ENCODE data around the gene SMLR1. TPM values are rescaled to one million over a fixed set of nuclear protein-coding genes. Genes with fewer than 3 reads are reported as not detected.
A peak's percentile ranks its signal among the peaks of the same experiment; 100 is the strongest.

Gene SMLR1
- total and polyA plus RNA-seq, 2 donors, result 0.02 TPM; not detected in 1

DNA sequence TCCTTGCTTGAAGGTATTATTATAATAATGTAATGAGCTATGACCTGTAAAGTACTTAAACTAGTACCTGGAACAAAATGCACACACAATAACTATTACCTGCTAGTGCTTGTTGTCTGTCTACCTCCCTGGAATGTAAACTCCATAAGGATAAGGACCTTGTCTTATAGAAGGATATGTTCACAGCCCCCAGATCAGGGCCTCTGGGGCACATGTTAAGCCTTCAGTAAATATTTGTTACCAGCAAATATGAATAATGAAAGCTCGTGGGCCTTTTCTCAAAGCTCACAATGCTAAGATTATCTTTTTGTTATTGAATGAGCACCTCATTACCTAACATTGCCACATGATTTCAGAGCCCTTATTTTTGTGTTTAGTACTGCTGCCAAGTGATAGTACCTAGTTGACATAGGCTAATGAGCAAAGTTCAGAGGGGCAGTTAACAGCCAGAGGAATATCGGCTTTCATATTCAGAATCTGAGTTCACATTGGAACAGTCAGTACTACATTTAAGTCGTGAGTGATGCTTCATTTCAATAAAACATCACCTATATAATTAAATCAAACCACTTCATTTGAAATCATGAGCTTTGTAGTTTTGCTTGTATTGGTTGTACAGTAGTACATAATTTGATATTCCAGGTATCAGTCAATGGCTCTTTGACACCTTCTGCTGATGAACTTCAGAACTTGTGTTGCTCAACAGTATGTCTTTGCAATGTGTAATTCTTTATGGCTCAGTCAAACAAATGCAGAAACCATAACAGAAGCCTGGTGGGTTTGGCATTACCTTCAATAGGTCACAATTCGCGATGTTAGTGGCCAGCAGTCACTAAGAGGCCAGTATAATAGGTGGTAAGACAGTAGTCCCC is 11.8 kb upstream of the SMLR1 start:
- DNase-seq (ENCODE audit: low read depth in 6 of 9, low spot score in 9 of 9), result no peak
- Histone ChIP-seq H3K36me3 (ENCODE audit: control insufficient read depth in 2 of 2, insufficient read depth in 2 of 2, low read length in 1 of 2) (no peaks in the 10 kb centered on the region), H3K9me3 (ENCODE audit: control insufficient read depth in 2 of 2, insufficient read depth in 1 of 2, low read length in 1 of 2) (no peaks in the 10 kb centered on the region), H3K27me3 (ENCODE audit: control insufficient read depth in 2 of 2, insufficient read depth in 1 of 2, low read length in 1 of 2) (no peaks in the 10 kb centered on the region), H3K4me3 (ENCODE audit: low read length in 2 of 2) (no peak overlapping the region), H3K27ac (ENCODE audit: low read depth in 1 of 2, low read length in 1 of 2) (no peak overlapping the region), H3K4me1 (ENCODE audit: control insufficient read depth in 2 of 2, insufficient read depth in 2 of 2, low read length in 2 of 2) (no peaks in the 10 kb centered on the region)
- WGBS, result 86% methylated on average over 5 of the region's 5 CpGs

DNA sequence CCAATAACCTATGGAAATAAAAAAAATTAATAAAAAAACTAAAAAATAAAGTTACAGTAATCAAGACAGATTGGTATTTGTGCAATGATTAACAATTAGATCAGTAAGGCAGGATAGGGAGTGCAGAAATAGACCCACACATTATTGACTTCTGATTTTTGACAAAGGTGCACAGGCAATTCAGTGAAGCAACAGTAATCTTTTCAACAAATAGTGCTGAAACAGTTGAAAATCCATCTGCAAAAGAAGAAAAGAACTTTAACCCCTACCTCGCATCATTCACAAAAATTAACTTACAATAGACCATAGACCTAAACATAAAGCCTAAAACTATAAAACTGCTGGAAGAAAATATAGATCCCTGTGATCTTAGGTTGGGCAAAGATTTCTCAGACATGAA is 4.5 kb upstream of the SMLR1 start:
- Histone ChIP-seq H3K4me3 (ENCODE audit: low read length in 2 of 2) (no peak overlapping the region), H3K27me3 (ENCODE audit: control insufficient read depth in 2 of 2, insufficient read depth in 1 of 2, low read length in 1 of 2) (no peaks in the 10 kb centered on the region), H3K4me1 (ENCODE audit: control insufficient read depth in 2 of 2, insufficient read depth in 2 of 2, low read length in 2 of 2) (peaks cover 0 to 3% of the 10 kb centered on the region in 2 donors), H3K27ac (ENCODE audit: low read depth in 1 of 2, low read length in 1 of 2) (no peak overlapping the region), H3K9me3 (ENCODE audit: control insufficient read depth in 2 of 2, insufficient read depth in 1 of 2, low read length in 1 of 2) (no peaks in the 10 kb centered on the region), H3K36me3 (ENCODE audit: control insufficient read depth in 2 of 2, insufficient read depth in 2 of 2, low read length in 1 of 2) (no peaks in the 10 kb centered on the region)
- no peak for DNase-seq (ENCODE audit: low read depth in 6 of 9, low spot score in 9 of 9)
- WGBS, result 99% methylated on average over 1 of the region's 1 CpG

DNA sequence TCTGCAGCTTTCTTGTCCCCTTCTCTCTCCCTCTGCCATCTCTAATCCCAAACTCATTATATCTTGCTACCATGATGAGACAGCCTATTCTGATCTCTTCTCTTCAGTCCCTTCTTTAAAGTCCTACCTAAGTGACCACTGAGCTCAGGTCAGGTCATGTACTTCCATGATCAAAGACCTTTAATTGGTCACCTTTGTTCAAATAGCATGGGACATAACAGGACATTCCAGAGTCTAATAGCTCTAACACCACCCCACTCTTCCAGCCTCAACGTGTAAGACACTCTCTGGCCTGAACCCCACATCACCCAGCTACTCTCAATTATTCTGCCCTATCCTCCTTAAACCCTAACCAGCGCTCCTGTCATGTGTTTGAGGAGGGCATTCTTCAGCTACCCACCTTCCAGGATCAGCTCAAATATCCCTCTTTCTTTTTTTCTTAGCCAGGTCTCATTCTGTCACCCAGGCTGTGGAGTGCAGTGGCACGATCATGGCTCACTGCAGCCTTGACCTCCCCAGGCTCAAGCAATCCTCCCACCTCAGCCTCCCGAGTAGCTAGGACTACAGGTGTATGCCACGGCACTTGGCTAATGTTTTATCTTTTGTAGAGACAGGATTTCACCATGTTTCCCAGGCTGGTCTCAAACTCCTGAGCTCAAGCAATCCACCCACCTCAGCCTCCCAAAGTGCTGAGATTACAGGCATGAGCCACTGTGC is 2.1 kb upstream of the SMLR1 start:
- WGBS, result 87% methylated on average over 5 of the region's 5 CpGs
- peaks cover 0 to 3% of the 10 kb centered on the region in 2 donors for H3K4me1 ChIP-seq (ENCODE audit: control insufficient read depth in 2 of 2, insufficient read depth in 2 of 2, low read length in 2 of 2)
- DNase-seq (ENCODE audit: low read depth in 6 of 9, low spot score in 9 of 9), result no peak
- no peak overlapping the region for H3K27ac ChIP-seq (ENCODE audit: low read depth in 1 of 2, low read length in 1 of 2)
- H3K36me3 ChIP-seq (ENCODE audit: control insufficient read depth in 2 of 2, insufficient read depth in 2 of 2, low read length in 1 of 2), result no peaks in the 10 kb centered on the region
- H3K4me3 ChIP-seq (ENCODE audit: low read length in 2 of 2), result no peak overlapping the region
- peaks cover 0 to 2% of the 10 kb centered on the region in 2 donors for H3K9me3 ChIP-seq (ENCODE audit: control insufficient read depth in 2 of 2, insufficient read depth in 1 of 2, low read length in 1 of 2)
- no peaks in the 10 kb centered on the region for H3K27me3 ChIP-seq (ENCODE audit: control insufficient read depth in 2 of 2, insufficient read depth in 1 of 2, low read length in 1 of 2)

DNA sequence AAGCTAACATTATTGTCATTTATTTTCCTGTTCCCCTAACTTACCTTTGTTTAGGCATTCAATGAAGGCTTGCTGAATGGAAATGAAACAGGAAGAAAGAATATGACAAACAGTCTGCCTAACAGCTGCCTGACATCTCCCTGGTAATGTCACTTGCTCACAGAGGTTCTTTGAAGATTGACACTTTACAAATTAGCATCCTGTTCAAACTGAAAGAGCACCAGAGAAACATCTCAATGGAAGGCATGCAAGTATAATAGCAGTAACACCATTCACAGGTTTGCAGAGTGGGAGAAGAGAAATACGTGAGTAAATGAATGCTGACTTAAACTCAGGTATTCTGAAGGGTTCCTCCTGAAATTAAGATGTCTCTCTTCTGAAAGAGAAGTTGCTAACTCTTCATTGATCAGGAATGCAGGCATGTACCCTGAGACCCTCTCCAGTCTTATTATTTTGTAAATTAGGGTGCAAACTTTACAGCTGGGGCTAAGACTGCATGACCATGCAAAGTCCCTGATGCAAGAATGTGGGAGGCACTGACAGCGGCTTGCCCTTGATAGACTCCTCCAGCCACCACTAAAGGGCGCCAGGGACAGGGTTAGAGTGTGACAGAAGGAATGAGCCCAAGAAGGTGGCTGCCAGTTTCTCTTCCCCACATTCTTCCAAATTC is 1.3 kb upstream of the SMLR1 start:
- peaks cover 0 to 2% of the 10 kb centered on the region in 2 donors for H3K9me3 ChIP-seq (ENCODE audit: control insufficient read depth in 2 of 2, insufficient read depth in 1 of 2, low read length in 1 of 2)
- H3K36me3 ChIP-seq (ENCODE audit: control insufficient read depth in 2 of 2, insufficient read depth in 2 of 2, low read length in 1 of 2), result no peaks in the 10 kb centered on the region
- H3K4me3 ChIP-seq (ENCODE audit: low read length in 2 of 2), result no peak overlapping the region
- no peaks in the 10 kb centered on the region for H3K27me3 ChIP-seq (ENCODE audit: control insufficient read depth in 2 of 2, insufficient read depth in 1 of 2, low read length in 1 of 2)
- 96% methylated on average over 3 of the region's 3 CpGs for WGBS
- no peak overlapping the region for H3K27ac ChIP-seq (ENCODE audit: low read depth in 1 of 2, low read length in 1 of 2)
- peaks cover 0 to 3% of the 10 kb centered on the region in 2 donors for H3K4me1 ChIP-seq (ENCODE audit: control insufficient read depth in 2 of 2, insufficient read depth in 2 of 2, low read length in 2 of 2)
- peak in 7 of 9 donors; percentile 9 to 67 (median 18) for DNase-seq (ENCODE audit: low read depth in 6 of 9, low spot score in 9 of 9)

DNA sequence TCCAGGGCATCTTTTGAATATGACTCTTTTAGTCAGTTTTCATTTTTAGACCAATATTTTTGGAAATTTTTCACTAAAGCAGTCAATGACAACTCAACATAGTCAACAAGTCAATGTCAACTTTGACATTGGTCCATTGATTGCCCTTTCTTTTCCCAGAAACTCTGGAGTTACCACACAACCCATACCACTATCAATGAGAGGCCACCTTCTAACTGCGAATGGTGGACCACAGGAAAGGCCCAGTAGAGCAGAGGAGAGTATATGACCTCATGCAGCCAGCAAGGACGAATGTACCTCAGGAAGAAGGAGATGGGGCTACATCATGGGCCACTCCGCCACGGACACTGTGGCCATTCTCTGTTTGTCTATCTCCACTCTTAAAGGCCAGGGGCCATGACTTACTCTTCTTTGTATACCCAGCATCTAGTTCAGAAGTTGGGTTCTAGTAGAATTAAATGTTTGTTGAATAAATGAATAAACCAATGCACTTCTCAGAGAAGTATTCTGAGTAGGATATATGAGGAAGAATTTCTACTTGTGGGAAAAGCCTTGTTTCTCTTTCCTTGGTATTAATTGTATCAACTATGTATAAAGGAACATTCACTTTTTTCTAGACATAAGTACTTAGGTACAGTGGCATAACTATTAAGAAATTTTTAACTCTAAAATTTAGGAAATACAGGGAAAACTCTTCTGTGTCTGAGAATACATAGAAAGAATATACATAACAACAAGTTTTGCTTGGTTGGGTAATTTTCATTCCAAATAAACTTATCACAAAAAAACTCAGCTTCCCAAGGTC is 562 bp upstream of the SMLR1 start:
- Histone ChIP-seq H3K4me3 (ENCODE audit: low read length in 2 of 2) (no peak overlapping the region), H3K27me3 (ENCODE audit: control insufficient read depth in 2 of 2, insufficient read depth in 1 of 2, low read length in 1 of 2) (no peaks in the 10 kb centered on the region), H3K27ac (ENCODE audit: low read depth in 1 of 2, low read length in 1 of 2) (no peak overlapping the region), H3K9me3 (ENCODE audit: control insufficient read depth in 2 of 2, insufficient read depth in 1 of 2, low read length in 1 of 2) (peaks cover 0 to 2% of the 10 kb centered on the region in 2 donors), H3K36me3 (ENCODE audit: control insufficient read depth in 2 of 2, insufficient read depth in 2 of 2, low read length in 1 of 2) (no peaks in the 10 kb centered on the region), H3K4me1 (ENCODE audit: control insufficient read depth in 2 of 2, insufficient read depth in 2 of 2, low read length in 2 of 2) (peaks cover 0 to 3% of the 10 kb centered on the region in 2 donors)
- no peak for DNase-seq (ENCODE audit: low read depth in 6 of 9, low spot score in 9 of 9)
- 82% methylated on average over 4 of the region's 4 CpGs for WGBS

DNA sequence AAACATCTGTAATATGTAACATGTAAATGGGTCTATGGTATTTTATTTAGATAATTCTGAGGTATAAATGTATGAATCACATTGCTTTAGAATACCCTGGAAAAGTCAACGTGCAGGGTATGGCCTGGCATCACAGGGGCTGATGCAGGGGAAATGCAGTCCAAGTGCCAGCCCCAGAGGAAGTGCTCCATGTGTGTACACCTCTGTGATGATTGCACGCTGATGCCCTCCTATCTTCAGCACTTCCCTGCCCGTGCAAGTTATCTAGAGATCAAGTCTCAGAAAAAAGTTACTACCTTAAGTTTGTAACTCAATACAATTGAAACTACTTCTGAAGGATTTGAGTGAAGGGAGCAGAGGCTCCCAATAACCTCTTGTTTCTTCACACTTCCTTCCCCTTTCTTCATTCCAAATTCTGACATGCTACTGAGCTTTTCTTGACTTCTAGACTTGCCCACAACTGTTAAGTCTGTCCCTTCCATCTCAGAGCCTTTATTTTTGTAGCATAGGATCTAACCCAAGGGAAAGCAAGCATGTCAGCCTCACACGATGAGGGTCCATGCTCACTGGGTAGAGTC is 2.2 kb downstream of the SMLR1 start:
- Histone ChIP-seq H3K27ac (ENCODE audit: low read depth in 1 of 2, low read length in 1 of 2) (no peak overlapping the region), H3K4me3 (ENCODE audit: low read length in 2 of 2) (no peak overlapping the region), H3K4me1 (ENCODE audit: control insufficient read depth in 2 of 2, insufficient read depth in 2 of 2, low read length in 2 of 2) (peaks cover 0 to 3% of the 10 kb centered on the region in 2 donors), H3K36me3 (ENCODE audit: control insufficient read depth in 2 of 2, insufficient read depth in 2 of 2, low read length in 1 of 2) (no peaks in the 10 kb centered on the region), H3K27me3 (ENCODE audit: control insufficient read depth in 2 of 2, insufficient read depth in 1 of 2, low read length in 1 of 2) (no peaks in the 10 kb centered on the region), H3K9me3 (ENCODE audit: control insufficient read depth in 2 of 2, insufficient read depth in 1 of 2, low read length in 1 of 2) (peaks cover 0 to 2% of the 10 kb centered on the region in 2 donors)
- DNase-seq (ENCODE audit: low read depth in 6 of 9, low spot score in 9 of 9), result no peak
- 51% methylated on average over 4 of the region's 4 CpGs for whole genome bisulfite sequencing

DNA sequence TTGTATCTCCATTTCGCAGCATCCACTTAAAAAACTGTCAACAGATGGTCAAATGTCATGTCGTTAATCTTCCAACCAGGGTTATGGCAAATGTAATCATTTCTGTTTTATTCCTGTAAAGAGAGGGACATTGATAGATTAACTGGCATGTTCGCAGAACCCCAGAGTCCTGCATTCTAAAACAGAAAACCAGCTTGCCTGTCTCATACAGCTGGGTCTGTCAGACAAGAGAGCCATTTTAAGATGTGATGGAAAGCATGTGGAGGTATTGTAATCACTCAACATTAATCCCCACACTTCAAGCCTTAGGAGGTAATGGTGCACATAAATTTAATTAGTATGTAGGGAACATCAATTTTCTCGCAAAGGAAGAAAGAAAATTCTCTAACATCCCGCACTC is 4.4 kb downstream of the SMLR1 start:
- H3K27ac ChIP-seq (ENCODE audit: low read depth in 1 of 2, low read length in 1 of 2), result no peak overlapping the region
- no peaks in the 10 kb centered on the region for H3K4me1 ChIP-seq (ENCODE audit: control insufficient read depth in 2 of 2, insufficient read depth in 2 of 2, low read length in 2 of 2)
- H3K27me3 ChIP-seq (ENCODE audit: control insufficient read depth in 2 of 2, insufficient read depth in 1 of 2, low read length in 1 of 2), result no peaks in the 10 kb centered on the region
- H3K4me3 ChIP-seq (ENCODE audit: low read length in 2 of 2), result no peak overlapping the region
- 98% methylated on average over 5 of the region's 5 CpGs for WGBS
- no peak for DNase-seq (ENCODE audit: low read depth in 6 of 9, low spot score in 9 of 9)
- H3K36me3 ChIP-seq (ENCODE audit: control insufficient read depth in 2 of 2, insufficient read depth in 2 of 2, low read length in 1 of 2), result no peaks in the 10 kb centered on the region
- H3K9me3 ChIP-seq (ENCODE audit: control insufficient read depth in 2 of 2, insufficient read depth in 1 of 2, low read length in 1 of 2), result peaks cover 0 to 2% of the 10 kb centered on the region in 2 donors

DNA sequence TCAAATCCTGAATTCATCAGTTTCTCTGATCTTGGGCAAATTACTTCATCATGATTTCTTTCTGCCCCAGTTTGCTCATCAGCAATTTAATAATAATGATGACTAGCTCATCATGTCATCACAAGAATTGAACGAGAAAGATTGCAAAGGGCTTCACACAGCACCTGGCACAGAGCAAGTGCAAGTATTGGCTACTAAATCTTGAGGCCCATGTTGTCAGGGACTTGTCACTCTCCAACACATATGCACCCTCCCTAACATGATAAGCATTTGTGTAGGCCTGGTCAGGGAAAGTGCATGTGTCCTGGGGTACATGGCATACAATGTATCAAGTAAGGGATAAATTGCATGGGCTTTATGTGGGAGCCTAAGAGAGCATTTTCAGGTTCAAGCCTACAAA is 6.4 kb downstream of the SMLR1 start:
- Histone ChIP-seq H3K4me1 (ENCODE audit: control insufficient read depth in 2 of 2, insufficient read depth in 2 of 2, low read length in 2 of 2) (no peaks in the 10 kb centered on the region), H3K27me3 (ENCODE audit: control insufficient read depth in 2 of 2, insufficient read depth in 1 of 2, low read length in 1 of 2) (no peaks in the 10 kb centered on the region), H3K27ac (ENCODE audit: low read depth in 1 of 2, low read length in 1 of 2) (no peak overlapping the region), H3K36me3 (ENCODE audit: control insufficient read depth in 2 of 2, insufficient read depth in 2 of 2, low read length in 1 of 2) (no peaks in the 10 kb centered on the region), H3K9me3 (ENCODE audit: control insufficient read depth in 2 of 2, insufficient read depth in 1 of 2, low read length in 1 of 2) (peaks cover 0 to 2% of the 10 kb centered on the region in 2 donors), H3K4me3 (ENCODE audit: low read length in 2 of 2) (no peak overlapping the region)
- no peak for DNase-seq (ENCODE audit: low read depth in 6 of 9, low spot score in 9 of 9)
- 100% methylated on average over 1 of the region's 1 CpG for WGBS

All from thymus (tissue), 11 donors.